ENCODE measurements around the gene SDK1. TPM values are rescaled to one million over a fixed set of nuclear protein-coding genes. Genes with fewer than 3 reads are reported as not detected.

SDK1 gene
- total and polyA plus RNA-seq, 10 of the 15 experiments (the other 5 are each of a cell fraction or from before 2014, with no cell fraction given): 0.14 to 0.33 TPM; not detected in 8

GRCh38 chr7:3333861-3334260, 32.8 kb downstream of the SDK1 start:
- TF ChIP-seq NR2F1 (conservative IDR thresholded peaks at IDR 0.05): no peak
- TF ChIP-seq BRCA1 (IDR thresholded peaks at IDR 0.05; ENCODE audit: low read depth, low read length): no peak
- no peak for TF ChIP-seq TARDBP (IDR thresholded peaks at IDR 0.05; ENCODE audit: borderline replicate concordance)
- no TSS peak for BruUV-seq (replicated peaks)
- CTCF ChIA-PET: no interaction called here
- H3K4me2 ChIP-seq (ENCODE audit: control insufficient read depth, insufficient read depth): no peak overlapping the region
- in situ Hi-C loops (cut with MboI) (no loop called here), intact Hi-C loops (cut with micrococcal nuclease; ENCODE audit: unreplicated experiment) (no loop called here)
- H3K4me1 ChIP-seq (ENCODE audit: control insufficient read depth, insufficient read depth, low read length): no peaks in the 10 kb centered on the region
- H3K27ac ChIP-seq (ENCODE audit: control insufficient read depth, insufficient read depth): no peak overlapping the region
- H3K79me2 ChIP-seq (ENCODE audit: control insufficient read depth, insufficient read depth, low read length): no peaks in the 10 kb centered on the region
- H3K27me3 ChIP-seq (replicated peaks in 1 of 2; ENCODE audit: control insufficient read depth in 2 of 2, insufficient read depth in 2 of 2, low read length in 1 of 2): no peaks in the 10 kb centered on the region; a peak in 1 of 4 replicates
- FAIRE-seq (no peak), DNase-seq (ENCODE audit: low read depth, low spot score) (no peak), ATAC-seq (no peak)
- H3K9me3 ChIP-seq (replicated peaks; ENCODE audit: control insufficient read depth, insufficient read depth, low read length): no peaks in the 10 kb centered on the region
- H3K4me3 ChIP-seq: no peak overlapping the region
- H4K20me1 ChIP-seq (ENCODE audit: control insufficient read depth, insufficient read depth): no peaks in the 10 kb centered on the region
- POLR2A ChIA-PET: no interaction called here
- WGBS (ENCODE audit: insufficient coverage, insufficient replicate concordance, low lambda C conversion rate, missing lambda C conversion rate): 38% methylated on average over 2 of the region's 2 CpGs
- SMC1A ChIA-PET (ENCODE audit: uncharacterized antibody, unreplicated experiment): no interaction called here
- H2AFZ ChIP-seq (ENCODE audit: control insufficient read depth, low read depth, low read length): no peak overlapping the region
- RAD21 ChIA-PET (ENCODE audit: unreplicated experiment): no interaction called here
- no peak overlapping the region for H3K9ac ChIP-seq (ENCODE audit: control insufficient read depth, insufficient read depth, low read length)
- H3K36me3 ChIP-seq (ENCODE audit: control insufficient read depth in 2 of 2, insufficient read depth in 2 of 2, low read length in 1 of 2): no peaks in the 10 kb centered on the region

GRCh38 chr7:3336042-3336665, 35.1 kb downstream of the SDK1 start:
- Histone ChIP-seq H3K4me1 (ENCODE audit: control insufficient read depth, insufficient read depth, low read length) (no peaks in the 10 kb centered on the region), H3K79me2 (ENCODE audit: control insufficient read depth, insufficient read depth, low read length) (no peaks in the 10 kb centered on the region), H4K20me1 (ENCODE audit: control insufficient read depth, insufficient read depth) (no peaks in the 10 kb centered on the region), H2AFZ (ENCODE audit: control insufficient read depth, low read depth, low read length) (no peak overlapping the region), H3K9ac (ENCODE audit: control insufficient read depth, insufficient read depth, low read length) (no peak overlapping the region), H3K36me3 (ENCODE audit: control insufficient read depth in 2 of 2, insufficient read depth in 2 of 2, low read length in 1 of 2) (no peaks in the 10 kb centered on the region), H3K27ac (ENCODE audit: control insufficient read depth, insufficient read depth) (no peak overlapping the region), H3K27me3 (replicated peaks in 1 of 2; ENCODE audit: control insufficient read depth in 2 of 2, insufficient read depth in 2 of 2, low read length in 1 of 2) (no peaks in the 10 kb centered on the region; a peak in 1 of 4 replicates), H3K4me2 (ENCODE audit: control insufficient read depth, insufficient read depth) (no peak overlapping the region), H3K9me3 (replicated peaks; ENCODE audit: control insufficient read depth, insufficient read depth, low read length) (no peaks in the 10 kb centered on the region), H3K4me3 (no peak overlapping the region)
- intact Hi-C loops (cut with micrococcal nuclease; ENCODE audit: unreplicated experiment): no loop called here
- no peak for TF ChIP-seq NFYB (IDR thresholded peaks at IDR 0.05; ENCODE audit: insufficient read depth, low read depth, low read length)
- TF ChIP-seq, protein P1, sequence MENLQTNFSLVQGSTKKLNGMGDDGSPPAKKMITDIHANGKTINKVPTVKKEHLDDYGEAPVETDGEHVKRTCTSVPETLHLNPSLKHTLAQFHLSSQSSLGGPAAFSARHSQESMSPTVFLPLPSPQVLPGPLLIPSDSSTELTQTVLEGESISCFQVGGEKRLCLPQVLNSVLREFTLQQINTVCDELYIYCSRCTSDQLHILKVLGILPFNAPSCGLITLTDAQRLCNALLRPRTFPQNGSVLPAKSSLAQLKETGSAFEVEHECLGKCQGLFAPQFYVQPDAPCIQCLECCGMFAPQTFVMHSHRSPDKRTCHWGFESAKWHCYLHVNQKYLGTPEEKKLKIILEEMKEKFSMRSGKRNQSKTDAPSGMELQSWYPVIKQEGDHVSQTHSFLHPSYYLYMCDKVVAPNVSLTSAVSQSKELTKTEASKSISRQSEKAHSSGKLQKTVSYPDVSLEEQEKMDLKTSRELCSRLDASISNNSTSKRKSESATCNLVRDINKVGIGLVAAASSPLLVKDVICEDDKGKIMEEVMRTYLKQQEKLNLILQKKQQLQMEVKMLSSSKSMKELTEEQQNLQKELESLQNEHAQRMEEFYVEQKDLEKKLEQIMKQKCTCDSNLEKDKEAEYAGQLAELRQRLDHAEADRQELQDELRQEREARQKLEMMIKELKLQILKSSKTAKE (IDR thresholded peaks at IDR 0.05; ENCODE audit: low read depth, poor library complexity, severe bottlenecking): no peak
- DNase-seq (ENCODE audit: low read depth, low spot score) (no peak), ATAC-seq (no peak), FAIRE-seq (no peak)
- in situ Hi-C loops (cut with MboI): no loop called here
- ChIA-PET RAD21 (ENCODE audit: unreplicated experiment) (no interaction called here), CTCF (no interaction called here), SMC1A (ENCODE audit: uncharacterized antibody, unreplicated experiment) (no interaction called here), POLR2A (no interaction called here)
- BruUV-seq (replicated peaks): no TSS peak
- WGBS (ENCODE audit: insufficient coverage, insufficient replicate concordance, low lambda C conversion rate, missing lambda C conversion rate): 0% methylated on average over 6 of the region's 6 CpGs

All from GM12878 (cell line).